Fibroblast of pulmonary artery (primary cell): ENCODE results near the gene SOWAHC.

Source experiments
- DNase-seq: peaks from one replicate; pipeline ENCODE4 v3.0.0-alpha.2; 2010; ENCODE audit warnings: low read depth
- H3K4me3 ChIP-seq: replicated peaks from 2 replicates; pipeline ENCODE4 v1.5.1; 2011; ENCODE audit warnings: low read depth, mild to moderate bottlenecking, control low read depth, low read length, moderate library complexity
- CTCF ChIP-seq: IDR thresholded peaks from 2 replicates; pipeline ENCODE4 v1.5.1; 2011; ENCODE audit warnings: mild to moderate bottlenecking, control low read depth, low read length, inconsistent platforms; ENCODE audit errors: missing control alignments

The SOWAHC gene

GRCh38 chr2:109662889-109663288 lies 48.7 kb downstream of the SOWAHC start:
- TF ChIP-seq CTCF, result peak; percentile 10
- H3K4me3 ChIP-seq, result no peak overlapping the region
- DNase-seq, result no peak

- TF ChIP-seq CTCF, result no peak
- peak; percentile 88 for DNase-seq
- H3K4me3 ChIP-seq, result no peak overlapping the region
Observed at GRCh38 chr2:109663721-109664120, 49.6 kb downstream of the SOWAHC start.

- no peak for DNase-seq
- no peak for TF ChIP-seq CTCF
- no peak overlapping the region for H3K4me3 ChIP-seq
Observed at GRCh38 chr2:109666466-109666865, 52.3 kb downstream of the SOWAHC start.
